ENCODE data around the gene RBM4. TPM values are rescaled to one million over a fixed set of nuclear protein-coding genes. Genes with fewer than 3 reads are reported as not detected.

Gene RBM4
- total and polyA plus RNA-seq, 2 of the 4 experiments (the other 2 are of a cell fraction), result 165 to 198 TPM

GRCh38 chr11:66600219-66600618, 38.3 kb upstream of the RBM4 start:
- H3K4me3 ChIP-seq (ENCODE audit: insufficient read depth, low read depth, low read length), result no peak overlapping the region
- no peak overlapping the region for H2BK120ac ChIP-seq (ENCODE audit: low read depth, low read length)
- no peak overlapping the region for H3K14ac ChIP-seq (replicated peaks; ENCODE audit: low read depth, low read length)
- no peak overlapping the region for H4K5ac ChIP-seq (ENCODE audit: low read depth, low read length)
- no peak overlapping the region for H2BK15ac ChIP-seq (ENCODE audit: low read depth, low read length)
- H3K4me1 ChIP-seq (ENCODE audit: control insufficient read depth, insufficient read depth, low read length), result peaks cover 15% of the 10 kb centered on the region
- no peaks in the 10 kb centered on the region for H3K9me3 ChIP-seq (ENCODE audit: control insufficient read depth, insufficient read depth, low read length)
- ATAC-seq (ENCODE audit: low read depth), result no peak
- no peak overlapping the region for H3K56ac ChIP-seq (ENCODE audit: extremely low read depth, insufficient read depth, low read length)
- dilution Hi-C loops (cut with HindIII; ENCODE audit: low sequenced_read_pairs, unreplicated experiment) (no loop called here), intact Hi-C loops (cut with micrococcal nuclease) (no loop called here), in situ Hi-C loops (cut with MboI; ENCODE audit: low sequenced_read_pairs) (no loop called here)
- TF ChIP-seq RCOR1 (IDR thresholded peaks at IDR 0.05; ENCODE audit: insufficient replicate concordance, low read length) (no peak), MAZ (IDR thresholded peaks at IDR 0.05; ENCODE audit: borderline replicate concordance, low read depth, low read length) (no peak), USF2 (IDR thresholded peaks at IDR 0.05; ENCODE audit: low read depth, low read length) (no peak), RAD21 (IDR thresholded peaks at IDR 0.05; ENCODE audit: low read length) (no peak), POLR2A (IDR thresholded peaks at IDR 0.05; ENCODE audit: low read depth, low read length) (no peak), FOS (IDR thresholded peaks at IDR 0.05; ENCODE audit: low read depth, low read length) (no peak), CTCF (conservative IDR thresholded peaks at IDR 0.05; ENCODE audit: low read depth, low read length) (no peak), MXI1 (IDR thresholded peaks at IDR 0.05; ENCODE audit: borderline replicate concordance, low read depth, low read length) (no peak), RFX5 (IDR thresholded peaks at IDR 0.05; ENCODE audit: low read depth, low read length) (no peak), CEBPB (IDR thresholded peaks at IDR 0.05; ENCODE audit: low read depth, low read length) (no peak), CHD1 (IDR thresholded peaks at IDR 0.05; ENCODE audit: low read depth, low read length) (no peak), ELK1 (IDR thresholded peaks at IDR 0.05; ENCODE audit: borderline replicate concordance, low read depth, low read length) (no peak), BHLHE40 (IDR thresholded peaks at IDR 0.05; ENCODE audit: low read depth, low read length) (no peak), NFE2L2 (IDR thresholded peaks at IDR 0.05; ENCODE audit: low read depth, low read length) (no peak), SMC3 (IDR thresholded peaks at IDR 0.05; ENCODE audit: low read depth, low read length) (no peak), MAFK (IDR thresholded peaks at IDR 0.05; ENCODE audit: low read depth, low read length) (no peak)
- H2AK5ac ChIP-seq (ENCODE audit: low read depth, low read length), result no peak overlapping the region
- H2AFZ ChIP-seq (replicated peaks; ENCODE audit: low read length, poor library complexity), result no peak overlapping the region
- H2BK20ac ChIP-seq (ENCODE audit: low read depth, low read length), result no peak overlapping the region
- peaks cover 25% of the 10 kb centered on the region for H4K20me1 ChIP-seq (ENCODE audit: insufficient read depth, low read length)
- peaks cover 14 to 46% of the 10 kb centered on the region in 2 experiments; a peak in 3 of 4 replicates for H3K79me1 ChIP-seq (ENCODE audit: low read depth in 1 of 2, low read length in 2 of 2)
- no TSS peak for BruUV-seq (replicated peaks)
- no peak overlapping the region for H2AK9ac ChIP-seq (replicated peaks; ENCODE audit: low read depth, low read length, poor library complexity)
- no peak overlapping the region for H3K9ac ChIP-seq (ENCODE audit: low read depth, low read length)
- H3K4me2 ChIP-seq (ENCODE audit: low read depth, low read length), result no peak overlapping the region
- no peak overlapping the region for H4K8ac ChIP-seq (ENCODE audit: low read depth in 2 of 2, low read length in 2 of 2)
- H4K91ac ChIP-seq (ENCODE audit: insufficient read depth, low read depth, low read length), result no peak overlapping the region
- H3K9me1 ChIP-seq (ENCODE audit: insufficient read depth, low read length), result peaks cover 28% of the 10 kb centered on the region; the same call in 1 of the 2 replicates
- DNase-seq, result no peak
- H3K27ac ChIP-seq (ENCODE audit: insufficient read depth, low read length), result no peak overlapping the region
- POLR2A ChIA-PET (ENCODE audit: unreplicated experiment), result interaction anchor here (0.5 kb wide), 1 partner anchor 31 kb away, joined by 3 read pairs; no protein-coding TSS in a partner anchor
- no peak overlapping the region for H3K4ac ChIP-seq (ENCODE audit: low read depth, low read length)
- H3K23ac ChIP-seq (ENCODE audit: low read depth, low read length), result no peak overlapping the region
- peak overlapping the region; percentile 6 for H2BK5ac ChIP-seq (ENCODE audit: low read depth, low read length, poor library complexity, severe bottlenecking)
- peaks cover 35% of the 10 kb centered on the region for H3K36me3 ChIP-seq (ENCODE audit: control insufficient read depth, insufficient read depth, low read length)
- H3K18ac ChIP-seq (ENCODE audit: low read depth, low read length), result no peak overlapping the region
- CTCF ChIA-PET, result no interaction called here
- WGBS, 2 experiments (ENCODE audit: extremely low coverage in 2 of 2, insufficient read length in 1 of 2), result no CpG with 5 or more reads among the region's 2 CpGs
- H3K27me3 ChIP-seq (ENCODE audit: control insufficient read depth, insufficient read depth, low read length), result no peaks in the 10 kb centered on the region
